Hepatocyte (in vitro differentiated cells): ENCODE measurements around the gene INPP5K. TPM values are rescaled to one million over a fixed set of nuclear protein-coding genes. Genes with fewer than 3 reads are reported as not detected.
A peak's percentile ranks its signal among the peaks of the same experiment; 100 is the strongest.

Source experiments
- DNase-seq: peaks from one replicate; pipeline ENCODE4 v3.0.0-alpha.2; 2016; ENCODE audit warnings: low spot score
- H2AFZ ChIP-seq: fragments of 200-600 bp; sonication (generic); 2 replicates; pipeline ENCODE4 v1.6.0; 2016; ENCODE audit warnings: antibody characterized with exemption, mild to moderate bottlenecking
- H3K27ac ChIP-seq: fragments of 200-600 bp; sonication (generic); 2 replicates; pipeline ENCODE4 v1.5.1; 2016; ENCODE audit warnings: mild to moderate bottlenecking
- H3K27me3 ChIP-seq: fragments of 200-600 bp; sonication (generic); 2 replicates; pipeline ENCODE4 v1.6.1; 2016
- H3K36me3 ChIP-seq: fragments of 200-600 bp; sonication (generic); replicated peaks from 2 replicates; pipeline ENCODE4 v1.5.1; 2016; ENCODE audit warnings: low read depth; ENCODE audit not compliant: insufficient read depth
- H3K4me1 ChIP-seq: fragments of 200-600 bp; sonication (generic); 2 replicates; pipeline ENCODE4 v1.5.1; 2016; ENCODE audit warnings: mild to moderate bottlenecking, moderate library complexity; ENCODE audit not compliant: insufficient read depth
- H3K4me2 ChIP-seq: fragments of 200-600 bp; sonication (generic); 2 replicates; pipeline ENCODE4 v1.6.0; 2016
- H3K4me3 ChIP-seq: fragments of 200-600 bp; sonication (generic); 2 replicates; pipeline ENCODE4 v1.5.1; 2016; ENCODE audit warnings: mild to moderate bottlenecking
- H3K79me2 ChIP-seq: fragments of 200-600 bp; sonication (generic); 2 replicates; pipeline ENCODE4 v1.6.0; 2017; ENCODE audit warnings: mild to moderate bottlenecking
- H3K9me2 ChIP-seq: fragments of 200-600 bp; sonication (generic); replicated peaks from 2 replicates; pipeline ENCODE4 v1.6.0; 2017; ENCODE audit warnings: mild to moderate bottlenecking; ENCODE audit not compliant: insufficient read depth
- H3K9me3 ChIP-seq: fragments of 200-600 bp; sonication (generic); 2 replicates; pipeline ENCODE4 v1.5.1; 2016; ENCODE audit warnings: low read depth, mild to moderate bottlenecking
- H4K20me1 ChIP-seq: fragments of 200-600 bp; sonication (generic); 2 replicates; pipeline ENCODE4 v1.6.0; 2016; ENCODE audit warnings: mild to moderate bottlenecking; ENCODE audit not compliant: insufficient read depth, poor library complexity, severe bottlenecking
- CTCF ChIP-seq: fragments of 200-600 bp; sonication (generic); IDR thresholded peaks from 2 replicates; pipeline ENCODE4 v1.5.1; 2016; ENCODE audit warnings: antibody characterized with exemption, mild to moderate bottlenecking; ENCODE audit not compliant: poor library complexity
- EZH2 ChIP-seq: fragments of 200-600 bp; sonication (generic); IDR thresholded peaks from 2 replicates; pipeline ENCODE4 v1.6.1; 2016; ENCODE audit warnings: antibody characterized with exemption, mild to moderate bottlenecking, borderline replicate concordance
- EZH2phosphoT487 ChIP-seq: fragments of 200-600 bp; sonication (generic); IDR thresholded peaks from one replicate; pipeline ENCODE4 v1.6.1; 2018; ENCODE audit warnings: antibody characterized with exemption, mild to moderate bottlenecking, low read depth, moderate library complexity; ENCODE audit not compliant: unreplicated experiment, severe bottlenecking
- WGBS: methylation state at CpG from one replicate; pipeline ENCODE4 v1.1.6; 2016; ENCODE audit warnings: low lambda C conversion rate; ENCODE audit errors: missing lambda C conversion rate; 5-methylcytosine and 5-hydroxymethylcytosine counted together
- polyA plus RNA-seq: library from polyadenylated mRNA; unstranded; fragments of >200 nt; fragmentation: Nextera tagmentation; extraction: Ambion mirVana; gene quantifications from 2 replicates; pipeline ENCODE4 v1.2.1, GENCODE V29; 2016
- total RNA-seq: library from RNA; depleted of rRNA; stranded (reverse); fragments of >200 nt; gene quantifications from 2 replicates; pipeline ENCODE4 v1.2.3, GENCODE V29; 2014

INPP5K gene
- total and polyA plus RNA-seq, 2 experiments from 2014 or later = 34.7 to 40.4 TPM

GRCh38 chr17:1467898-1468492 lies 48.4 kb downstream of the INPP5K start:
- no peak overlapping the region for H3K4me3 ChIP-seq
- H3K27ac ChIP-seq = no peak overlapping the region
- H3K4me2 ChIP-seq = no peak overlapping the region
- H3K36me3 ChIP-seq = no peaks in the 10 kb centered on the region
- no peaks in the 10 kb centered on the region for H4K20me1 ChIP-seq
- no peak overlapping the region for H2AFZ ChIP-seq
- 77% methylated on average over 21 of the region's 21 CpGs for WGBS
- peak; percentile 64 for DNase-seq
- no peaks in the 10 kb centered on the region for H3K4me1 ChIP-seq
- no peaks in the 10 kb centered on the region for H3K27me3 ChIP-seq
- no peaks in the 10 kb centered on the region for H3K9me2 ChIP-seq
- TF ChIP-seq EZH2phosphoT487 = no peak
- no peak for TF ChIP-seq CTCF
- TF ChIP-seq EZH2 = no peak
- H3K9me3 ChIP-seq = no peaks in the 10 kb centered on the region
- no peaks in the 10 kb centered on the region for H3K79me2 ChIP-seq

- no peak for TF ChIP-seq EZH2
- TF ChIP-seq CTCF = no peak
- no peak for TF ChIP-seq EZH2phosphoT487
- no peaks in the 10 kb centered on the region for H3K9me2 ChIP-seq
- no peak overlapping the region for H2AFZ ChIP-seq
- no peaks in the 10 kb centered on the region for H3K36me3 ChIP-seq
- H3K27me3 ChIP-seq = no peaks in the 10 kb centered on the region
- H4K20me1 ChIP-seq = no peaks in the 10 kb centered on the region
- H3K4me1 ChIP-seq = no peaks in the 10 kb centered on the region
- no peak overlapping the region for H3K27ac ChIP-seq
- DNase-seq = no peak
- H3K4me2 ChIP-seq = no peak overlapping the region
- no peak overlapping the region for H3K4me3 ChIP-seq
- 100% methylated on average over 1 of the region's 16 CpGs for WGBS
- H3K9me3 ChIP-seq = no peaks in the 10 kb centered on the region
- no peaks in the 10 kb centered on the region for H3K79me2 ChIP-seq
Observed at GRCh38 chr17:1467258-1467657, 49.2 kb downstream of the INPP5K start.

- Histone ChIP-seq H3K79me2 (no peaks in the 10 kb centered on the region), H3K9me3 (no peaks in the 10 kb centered on the region), H4K20me1 (no peaks in the 10 kb centered on the region), H3K4me3 (no peak overlapping the region), H2AFZ (no peak overlapping the region), H3K4me1 (no peaks in the 10 kb centered on the region), H3K36me3 (no peaks in the 10 kb centered on the region), H3K27me3 (no peaks in the 10 kb centered on the region), H3K27ac (no peak overlapping the region), H3K9me2 (no peaks in the 10 kb centered on the region), H3K4me2 (no peak overlapping the region)
- no peak for DNase-seq
- WGBS = 99% methylated on average over 8 of the region's 8 CpGs
- TF ChIP-seq CTCF = no peak
- TF ChIP-seq EZH2 = no peak
- no peak for TF ChIP-seq EZH2phosphoT487
Observed at GRCh38 chr17:1464186-1464585, 52.2 kb downstream of the INPP5K start.
